ENCODE results near the gene PDE8A.

PDE8A gene

DNA sequence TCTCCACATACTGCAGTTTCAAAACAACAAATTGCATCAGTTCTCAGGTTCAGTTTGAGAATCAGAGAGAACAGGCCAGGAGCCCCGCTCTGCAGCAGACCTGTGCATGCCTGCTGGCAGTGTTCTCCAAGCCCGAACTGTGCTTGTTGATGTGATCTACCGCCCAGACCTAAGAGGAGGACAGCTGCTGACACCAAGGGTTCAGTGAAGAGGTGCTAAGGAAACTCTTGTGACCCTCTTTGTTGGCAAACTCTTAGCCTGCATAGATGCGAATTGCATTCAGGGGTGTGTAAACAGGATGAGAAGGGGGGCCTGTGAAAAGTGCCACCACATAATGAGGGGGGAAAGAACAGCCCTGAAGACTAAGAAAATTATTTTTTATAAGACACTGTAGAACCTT lies 89.8 kb downstream of the PDE8A start:
- Histone ChIP-seq H3K27ac (ENCODE audit: insufficient read depth, low read depth, low read length, poor library complexity, severe bottlenecking) (no peak overlapping the region), H3K9me3 (ENCODE audit: control insufficient read depth, low read length) (no peaks in the 10 kb centered on the region), H3K4me3 (ENCODE audit: insufficient read depth, low read depth, low read length) (no peak overlapping the region), H3K27me3 (ENCODE audit: control insufficient read depth, insufficient read depth, low read length, poor library complexity, severe bottlenecking) (no peaks in the 10 kb centered on the region), H3K36me3 (ENCODE audit: control insufficient read depth, insufficient read depth, low read length) (no peaks in the 10 kb centered on the region), H3K4me1 (ENCODE audit: control insufficient read depth, insufficient read depth, low read length) (no peaks in the 10 kb centered on the region)
- WGBS, 2 experiments, result 92% methylated on average over 4 of the region's 4 CpGs

GRCh38 chr15:85072917-85073316 lies 91.3 kb downstream of the PDE8A start:
- Histone ChIP-seq H3K36me3 (ENCODE audit: control insufficient read depth, insufficient read depth, low read length) (no peaks in the 10 kb centered on the region), H3K9me3 (ENCODE audit: control insufficient read depth, low read length) (no peaks in the 10 kb centered on the region), H3K27ac (ENCODE audit: insufficient read depth, low read depth, low read length, poor library complexity, severe bottlenecking) (no peak overlapping the region), H3K27me3 (ENCODE audit: control insufficient read depth, insufficient read depth, low read length, poor library complexity, severe bottlenecking) (no peaks in the 10 kb centered on the region), H3K4me3 (ENCODE audit: insufficient read depth, low read depth, low read length) (no peak overlapping the region), H3K4me1 (ENCODE audit: control insufficient read depth, insufficient read depth, low read length) (no peaks in the 10 kb centered on the region)
- 91 to 93% methylated on average over 4 of the region's 4 CpGs for WGBS, 2 experiments

DNA sequence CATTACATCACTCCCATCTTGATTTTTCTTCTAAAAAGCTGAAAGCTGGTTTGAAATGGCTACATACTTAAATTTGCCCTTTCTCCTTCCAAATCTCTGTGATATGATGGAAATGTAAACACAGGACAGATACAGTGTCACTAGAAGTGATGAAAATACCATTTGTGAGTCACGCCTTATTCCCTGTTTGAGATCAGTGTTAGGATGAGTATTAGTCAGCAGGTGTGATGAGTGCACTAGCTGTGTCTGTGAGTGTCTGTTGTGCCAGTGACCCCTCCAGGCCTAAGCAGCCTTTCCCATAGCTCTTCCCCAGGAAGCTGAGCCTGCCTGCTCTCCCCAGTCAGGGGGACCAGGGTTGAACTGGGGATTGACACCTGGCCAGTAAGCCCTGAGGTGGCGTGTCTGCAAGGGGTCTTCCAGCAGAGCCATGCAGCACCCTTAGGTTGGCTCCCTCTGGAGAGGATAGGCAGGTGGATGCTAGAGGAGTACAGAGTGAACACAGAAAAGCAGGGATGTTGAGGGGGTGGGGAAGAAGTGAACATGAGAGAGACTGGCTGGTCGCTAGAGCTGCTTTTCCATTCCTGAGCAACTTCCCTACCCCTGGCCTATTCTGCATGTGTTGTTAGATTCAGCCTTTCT lies 92.0 kb downstream of the PDE8A start:
- H3K36me3 ChIP-seq (ENCODE audit: control insufficient read depth, insufficient read depth, low read length), result no peaks in the 10 kb centered on the region
- H3K27me3 ChIP-seq (ENCODE audit: control insufficient read depth, insufficient read depth, low read length, poor library complexity, severe bottlenecking), result no peaks in the 10 kb centered on the region
- no peak overlapping the region for H3K4me3 ChIP-seq (ENCODE audit: insufficient read depth, low read depth, low read length)
- H3K4me1 ChIP-seq (ENCODE audit: control insufficient read depth, insufficient read depth, low read length), result no peaks in the 10 kb centered on the region
- WGBS, 2 experiments, result 80 to 89% methylated on average over 3 of the region's 3 CpGs
- H3K9me3 ChIP-seq (ENCODE audit: control insufficient read depth, low read length), result no peaks in the 10 kb centered on the region
- H3K27ac ChIP-seq (ENCODE audit: insufficient read depth, low read depth, low read length, poor library complexity, severe bottlenecking), result no peak overlapping the region

DNA sequence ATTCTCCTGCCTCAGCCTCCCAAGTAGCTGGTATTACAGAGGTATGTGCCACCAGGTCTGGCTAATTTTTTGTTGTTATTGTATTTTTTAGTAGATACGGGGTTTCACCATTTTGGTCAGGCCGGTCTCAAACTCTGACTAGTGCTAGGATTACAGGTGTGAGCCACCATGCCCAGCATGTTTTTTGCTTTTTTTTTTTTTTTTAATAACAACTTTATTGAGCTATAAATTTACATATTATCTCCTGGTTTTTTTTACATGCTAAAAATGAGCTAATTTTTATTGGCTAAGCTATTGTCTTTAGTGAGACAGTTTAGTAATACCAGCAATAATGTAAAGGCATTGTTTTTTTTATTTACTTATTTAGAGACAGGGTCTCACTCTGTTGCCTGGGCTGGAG lies 105.2 kb downstream of the PDE8A start:
- no peaks in the 10 kb centered on the region for H3K36me3 ChIP-seq (ENCODE audit: control insufficient read depth, insufficient read depth, low read length)
- 93 to 94% methylated on average over 2 of the region's 2 CpGs for WGBS, 2 experiments
- H3K27me3 ChIP-seq (ENCODE audit: control insufficient read depth, insufficient read depth, low read length, poor library complexity, severe bottlenecking), result no peaks in the 10 kb centered on the region
- H3K4me1 ChIP-seq (ENCODE audit: control insufficient read depth, insufficient read depth, low read length), result peaks cover 2% of the 10 kb centered on the region
- H3K27ac ChIP-seq (ENCODE audit: insufficient read depth, low read depth, low read length, poor library complexity, severe bottlenecking), result no peak overlapping the region
- no peaks in the 10 kb centered on the region for H3K9me3 ChIP-seq (ENCODE audit: control insufficient read depth, low read length)
- H3K4me3 ChIP-seq (ENCODE audit: insufficient read depth, low read depth, low read length), result no peak overlapping the region

GRCh38 chr15:85088300-85088699 lies 106.6 kb downstream of the PDE8A start:
- 71 to 88% methylated on average over 3 to 5 of the region's 5 CpGs for WGBS, 2 experiments
- no peaks in the 10 kb centered on the region for H3K9me3 ChIP-seq (ENCODE audit: control insufficient read depth, low read length)

DNA sequence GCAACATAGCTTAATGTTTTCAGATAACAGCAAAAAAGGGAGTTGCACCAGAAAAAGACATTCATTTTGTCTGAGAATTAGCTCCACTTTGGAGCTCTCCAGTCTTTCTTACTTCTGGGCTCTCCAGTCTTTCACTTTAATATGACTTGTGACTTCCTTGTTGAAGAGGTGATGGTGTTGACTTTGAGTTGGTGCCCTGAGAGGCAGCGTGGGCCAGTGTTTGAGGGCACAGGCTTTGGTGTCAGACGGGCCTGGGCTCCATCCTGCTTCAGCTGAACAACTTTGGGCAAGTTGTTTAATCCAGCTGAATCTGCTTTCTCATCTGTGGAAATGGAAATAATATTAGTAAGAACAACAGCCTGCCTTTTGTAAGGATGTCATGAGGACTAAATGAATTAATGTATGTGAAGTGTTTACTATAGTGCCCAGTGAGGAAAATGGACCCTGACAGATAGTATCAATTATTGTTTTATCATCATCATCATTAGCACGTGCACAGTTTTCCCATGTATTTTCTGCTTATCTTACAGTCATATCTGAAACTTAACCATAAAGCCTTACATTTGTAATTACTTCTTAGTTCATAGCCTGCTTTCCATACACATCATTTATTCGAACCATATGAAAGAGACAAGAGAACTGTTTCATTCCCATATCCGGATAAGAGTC lies 108.4 kb downstream of the PDE8A start:
- 94 to 98% methylated on average over 3 to 5 of the region's 5 CpGs for WGBS, 2 experiments
- Histone ChIP-seq H3K4me3 (ENCODE audit: insufficient read depth, low read depth, low read length) (no peak overlapping the region), H3K9me3 (ENCODE audit: control insufficient read depth, low read length) (no peaks in the 10 kb centered on the region), H3K4me1 (ENCODE audit: control insufficient read depth, insufficient read depth, low read length) (peaks cover 4% of the 10 kb centered on the region), H3K36me3 (ENCODE audit: control insufficient read depth, insufficient read depth, low read length) (no peaks in the 10 kb centered on the region), H3K27ac (ENCODE audit: insufficient read depth, low read depth, low read length, poor library complexity, severe bottlenecking) (no peak overlapping the region), H3K27me3 (ENCODE audit: control insufficient read depth, insufficient read depth, low read length, poor library complexity, severe bottlenecking) (no peaks in the 10 kb centered on the region)

More at GRCh38 chr15:85088300-85088699, 106.6 kb downstream of the PDE8A start:
- Histone ChIP-seq H3K4me1 (ENCODE audit: control insufficient read depth, insufficient read depth, low read length) (peaks cover 4% of the 10 kb centered on the region), H3K27me3 (ENCODE audit: control insufficient read depth, insufficient read depth, low read length, poor library complexity, severe bottlenecking) (no peaks in the 10 kb centered on the region), H3K27ac (ENCODE audit: insufficient read depth, low read depth, low read length, poor library complexity, severe bottlenecking) (no peak overlapping the region), H3K4me3 (ENCODE audit: insufficient read depth, low read depth, low read length) (no peak overlapping the region), H3K36me3 (ENCODE audit: control insufficient read depth, insufficient read depth, low read length) (no peaks in the 10 kb centered on the region)

DNA sequence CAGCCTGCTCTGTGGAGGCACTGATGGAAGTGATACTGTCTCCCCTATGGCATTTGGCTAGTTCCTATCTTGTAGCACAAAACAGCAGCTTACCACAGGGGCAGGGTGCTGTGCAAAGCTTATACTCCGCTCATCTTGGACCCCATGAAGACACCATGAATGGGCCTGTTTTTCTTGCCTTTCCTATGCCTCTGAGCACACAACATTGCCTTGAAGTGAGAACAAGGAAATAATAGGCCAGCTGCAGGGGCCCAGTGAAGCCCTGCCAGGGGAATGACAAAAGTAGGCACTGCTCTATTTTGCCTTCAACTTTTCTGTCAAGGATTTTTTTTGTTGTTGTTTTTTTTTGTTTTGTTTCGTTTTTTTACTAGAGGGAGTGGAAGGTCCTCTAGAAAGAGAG lies 110.3 kb downstream of the PDE8A start:
- H3K36me3 ChIP-seq (ENCODE audit: control insufficient read depth, insufficient read depth, low read length), result no peaks in the 10 kb centered on the region
- no peaks in the 10 kb centered on the region for H3K27me3 ChIP-seq (ENCODE audit: control insufficient read depth, insufficient read depth, low read length, poor library complexity, severe bottlenecking)
- 30 to 48% methylated on average over 2 of the region's 2 CpGs for WGBS, 2 experiments
- H3K27ac ChIP-seq (ENCODE audit: insufficient read depth, low read depth, low read length, poor library complexity, severe bottlenecking), result no peak overlapping the region
- H3K9me3 ChIP-seq (ENCODE audit: control insufficient read depth, low read length), result no peaks in the 10 kb centered on the region
- H3K4me3 ChIP-seq (ENCODE audit: insufficient read depth, low read depth, low read length), result no peak overlapping the region
- peaks cover 4% of the 10 kb centered on the region for H3K4me1 ChIP-seq (ENCODE audit: control insufficient read depth, insufficient read depth, low read length)

DNA sequence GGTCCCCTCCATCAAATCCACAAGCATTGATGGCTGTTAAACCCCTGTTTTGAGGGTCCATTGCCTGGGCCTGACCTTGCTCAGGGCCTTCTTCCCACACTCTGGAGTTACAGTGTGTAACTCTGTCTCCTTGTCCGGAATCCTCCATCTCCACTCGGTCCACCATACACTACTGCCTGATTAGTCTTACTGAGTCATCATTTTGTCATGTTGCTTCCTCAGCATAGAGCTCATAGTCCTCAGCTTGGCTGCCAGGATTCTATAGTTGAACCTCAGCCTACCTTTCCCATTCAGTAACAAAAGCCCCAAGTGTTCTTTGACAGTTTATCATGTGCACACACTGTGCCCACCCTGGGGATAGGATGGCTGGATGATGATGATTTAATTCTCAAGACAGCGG lies 113.0 kb downstream of the PDE8A start:
- 94% methylated on average over 3 of the region's 3 CpGs for WGBS, 2 experiments
- no peak overlapping the region for H3K27ac ChIP-seq (ENCODE audit: insufficient read depth, low read depth, low read length, poor library complexity, severe bottlenecking)

GRCh38 chr15:85095566-85095965 lies 113.9 kb downstream of the PDE8A start:
- H3K9me3 ChIP-seq (ENCODE audit: control insufficient read depth, low read length), result no peaks in the 10 kb centered on the region
- no peak overlapping the region for H3K27ac ChIP-seq (ENCODE audit: insufficient read depth, low read depth, low read length, poor library complexity, severe bottlenecking)
- H3K4me3 ChIP-seq (ENCODE audit: insufficient read depth, low read depth, low read length), result no peak overlapping the region
- no peaks in the 10 kb centered on the region for H3K36me3 ChIP-seq (ENCODE audit: control insufficient read depth, insufficient read depth, low read length)
- H3K4me1 ChIP-seq (ENCODE audit: control insufficient read depth, insufficient read depth, low read length), result peaks cover 4% of the 10 kb centered on the region
- WGBS, 2 experiments, result 82% methylated on average over 5 of the region's 6 CpGs
- no peaks in the 10 kb centered on the region for H3K27me3 ChIP-seq (ENCODE audit: control insufficient read depth, insufficient read depth, low read length, poor library complexity, severe bottlenecking)

More for the DNA sequence above, 113.0 kb downstream of the PDE8A start:
- Histone ChIP-seq H3K4me3 (ENCODE audit: insufficient read depth, low read depth, low read length) (no peak overlapping the region), H3K9me3 (ENCODE audit: control insufficient read depth, low read length) (no peaks in the 10 kb centered on the region), H3K36me3 (ENCODE audit: control insufficient read depth, insufficient read depth, low read length) (no peaks in the 10 kb centered on the region), H3K4me1 (ENCODE audit: control insufficient read depth, insufficient read depth, low read length) (peaks cover 4% of the 10 kb centered on the region), H3K27me3 (ENCODE audit: control insufficient read depth, insufficient read depth, low read length, poor library complexity, severe bottlenecking) (no peaks in the 10 kb centered on the region)

DNA sequence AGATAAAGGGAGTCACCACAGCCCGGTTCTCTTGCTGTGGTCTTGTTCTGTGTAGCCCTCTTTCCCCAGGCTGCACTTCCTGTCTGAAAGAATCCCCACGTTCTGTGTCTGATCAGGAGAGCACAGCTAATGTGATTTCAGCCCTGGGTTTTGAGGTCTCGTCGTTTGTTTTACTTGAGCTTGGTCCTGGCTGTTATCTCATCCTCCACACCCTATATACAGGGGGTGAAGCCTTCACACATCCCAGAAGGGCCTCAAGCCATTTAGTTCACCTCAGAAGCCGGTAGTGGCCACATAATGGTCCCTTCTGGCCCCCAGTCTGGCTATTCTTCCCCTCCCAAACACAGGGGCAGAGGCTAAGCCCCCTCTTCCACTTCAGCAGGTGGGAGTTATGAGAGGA lies 115.6 kb downstream of the PDE8A start:
- WGBS, 2 experiments, result 89 to 92% methylated on average over 5 of the region's 5 CpGs
- Histone ChIP-seq H3K4me1 (ENCODE audit: control insufficient read depth, insufficient read depth, low read length) (no peaks in the 10 kb centered on the region), H3K4me3 (ENCODE audit: insufficient read depth, low read depth, low read length) (no peak overlapping the region), H3K36me3 (ENCODE audit: control insufficient read depth, insufficient read depth, low read length) (no peaks in the 10 kb centered on the region), H3K27me3 (ENCODE audit: control insufficient read depth, insufficient read depth, low read length, poor library complexity, severe bottlenecking) (no peaks in the 10 kb centered on the region), H3K9me3 (ENCODE audit: control insufficient read depth, low read length) (no peaks in the 10 kb centered on the region), H3K27ac (ENCODE audit: insufficient read depth, low read depth, low read length, poor library complexity, severe bottlenecking) (no peak overlapping the region)

Measured in ectodermal cell (in vitro differentiated cells).